ENCODE data around the gene BCAT1.

DNA sequence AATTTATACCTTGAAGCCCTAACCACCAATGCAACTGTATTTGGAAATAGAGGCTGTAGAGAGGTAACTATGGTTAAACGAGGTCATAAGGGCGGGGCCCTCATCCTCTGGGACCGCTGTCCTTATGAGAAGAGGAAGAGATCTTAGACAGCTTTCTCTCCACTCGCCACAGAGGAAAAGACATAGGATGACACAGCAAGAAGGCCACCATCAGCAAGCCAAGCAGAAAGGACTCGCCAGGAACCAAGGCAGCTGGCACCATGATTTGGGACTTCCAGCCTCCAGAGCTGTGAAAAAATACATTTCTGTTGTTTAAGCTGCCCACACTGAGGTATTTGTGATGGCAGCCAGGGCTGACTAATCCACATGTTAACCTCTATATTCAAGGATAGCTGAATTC lies 30.4 kb upstream of the BCAT1 start:
- TF ChIP-seq, protein P1, sequence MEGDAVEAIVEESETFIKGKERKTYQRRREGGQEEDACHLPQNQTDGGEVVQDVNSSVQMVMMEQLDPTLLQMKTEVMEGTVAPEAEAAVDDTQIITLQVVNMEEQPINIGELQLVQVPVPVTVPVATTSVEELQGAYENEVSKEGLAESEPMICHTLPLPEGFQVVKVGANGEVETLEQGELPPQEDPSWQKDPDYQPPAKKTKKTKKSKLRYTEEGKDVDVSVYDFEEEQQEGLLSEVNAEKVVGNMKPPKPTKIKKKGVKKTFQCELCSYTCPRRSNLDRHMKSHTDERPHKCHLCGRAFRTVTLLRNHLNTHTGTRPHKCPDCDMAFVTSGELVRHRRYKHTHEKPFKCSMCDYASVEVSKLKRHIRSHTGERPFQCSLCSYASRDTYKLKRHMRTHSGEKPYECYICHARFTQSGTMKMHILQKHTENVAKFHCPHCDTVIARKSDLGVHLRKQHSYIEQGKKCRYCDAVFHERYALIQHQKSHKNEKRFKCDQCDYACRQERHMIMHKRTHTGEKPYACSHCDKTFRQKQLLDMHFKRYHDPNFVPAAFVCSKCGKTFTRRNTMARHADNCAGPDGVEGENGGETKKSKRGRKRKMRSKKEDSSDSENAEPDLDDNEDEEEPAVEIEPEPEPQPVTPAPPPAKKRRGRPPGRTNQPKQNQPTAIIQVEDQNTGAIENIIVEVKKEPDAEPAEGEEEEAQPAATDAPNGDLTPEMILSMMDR (IDR thresholded peaks at IDR 0.05; ENCODE audit: borderline replicate concordance, extremely low read depth, low read length, poor library complexity, severe bottlenecking) = no peak
- no peak for TF ChIP-seq EZH2 (IDR thresholded peaks at IDR 0.05; ENCODE audit: borderline replicate concordance, low read depth, low read length, severe bottlenecking)

Data from DND-41 (cell line).